Prostate gland (tissue), 2 donors: ENCODE data around the gene NSL1. TPM values are rescaled to one million over a fixed set of nuclear protein-coding genes. Genes with fewer than 3 reads are reported as not detected.

Experiments used
- DNase-seq: peaks from one replicate; pipeline ENCODE4 v3.0.0-alpha.2; 2019; ENCODE audit warnings: low spot score
- H3K27ac ChIP-seq, 2 donors: fragments of 200-600 bp; sonication (generic); 2 replicates each; pipeline ENCODE4 v1.5.1; 2017 to 2019
- H3K27me3 ChIP-seq: fragments of 200-600 bp; sonication (generic); replicated peaks from 2 replicates; pipeline ENCODE4 v1.5.1; 2019; ENCODE audit not compliant: insufficient read depth
- H3K36me3 ChIP-seq, 2 donors: fragments of 200-600 bp; sonication (generic); 1 replicate in 1 of 2; 2 replicates in 1 of 2; pipeline versions ENCODE4 v1.5.1 to v1.8.1; 2017 to 2019
- H3K4me1 ChIP-seq: fragments of 200-600 bp; sonication (generic); replicated peaks from 2 replicates; pipeline ENCODE4 v1.5.1; 2019
- H3K4me3 ChIP-seq, 2 donors: fragments of 200-600 bp; sonication (generic); 2 replicates each; pipeline ENCODE4 v1.5.1; 2017 to 2019
- H3K9me3 ChIP-seq: fragments of 200-600 bp; sonication (generic); 2 replicates; pipeline ENCODE4 v1.5.1; 2017
- POLR2A ChIP-seq: fragments of 450-650 bp; IDR thresholded peaks from one replicate; pipeline ENCODE4 v1.6.1; 2016; ENCODE audit warnings: antibody characterized with exemption, mild to moderate bottlenecking
- POLR2AphosphoS5 ChIP-seq: sonication (generic); formaldehyde crosslinking; IDR thresholded peaks from one replicate; pipeline ENCODE4 v1.6.1; 2017; ENCODE audit warnings: antibody characterized with exemption
- WGBS: methylation state at CpG from one replicate; pipeline ENCODE4 v1.1.5; 2018; 5-methylcytosine and 5-hydroxymethylcytosine counted together
- intact Hi-C: fragments of 100-400 bp; cut with DNase I; formaldehyde crosslinking; loops from one replicate; pipeline ENCODE4 v1.14.2; 2022
- total RNA-seq, 2 donors: library from RNA; depleted of rRNA; stranded (reverse); fragments of >200 nt; gene quantifications; one replicate each; pipeline ENCODE4 v1.1.0, GENCODE V29; 2016
- TF ChIP-seq, protein P1 (sequence below), 4 experiments: fragments of 200-600 bp in 2 of 4; fragments of 450-650 bp in 2 of 4; sonication (generic) in 2 of 4; IDR thresholded peaks; 1 replicate in 3 of 4; 2 replicates in 1 of 4; pipeline ENCODE4 v1.5.1; 2016 to 2019; ENCODE audit warnings: antibody characterized with exemption in 4 of 4, mild to moderate bottlenecking in 2 of 4, moderate library complexity in 2 of 4

Gene NSL1
- total RNA-seq, 2 donors from 2014 or later, result 31.6 to 42.6 TPM

DNA sequence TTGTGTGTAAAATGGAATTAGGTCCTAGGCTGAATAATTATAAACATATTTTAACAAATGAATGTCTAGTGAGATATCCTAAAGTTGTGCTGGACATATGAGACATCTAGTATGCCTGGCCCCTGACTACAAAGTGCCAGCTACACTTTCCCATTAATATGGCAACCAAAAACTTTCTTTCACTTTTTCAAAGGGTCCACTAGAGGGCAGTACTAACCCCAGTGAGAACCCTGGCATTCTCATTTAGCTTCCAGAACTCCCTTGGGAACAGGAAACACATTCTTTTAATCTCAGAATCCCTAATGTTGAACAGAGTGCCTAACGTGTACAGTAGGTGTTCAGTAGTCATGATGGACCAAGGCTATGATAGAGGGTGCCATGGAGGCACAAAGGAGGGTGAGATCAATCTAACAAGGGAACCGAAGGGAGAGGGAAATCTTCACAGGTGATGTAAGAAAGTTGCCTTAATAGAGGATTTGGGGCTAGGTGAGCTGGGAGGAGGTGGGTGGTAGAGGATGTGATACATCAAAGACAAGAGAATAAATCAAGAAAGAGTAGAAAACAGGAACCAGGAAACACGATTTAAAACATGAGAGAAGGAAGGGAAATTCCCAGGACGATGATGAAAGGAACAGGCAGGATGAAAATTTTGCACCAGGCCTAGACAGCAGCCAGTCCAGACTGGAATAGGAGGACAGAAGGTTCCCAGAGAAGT lies 41.6 kb downstream of the NSL1 start:
- Histone ChIP-seq H3K36me3 (no peaks in the 10 kb centered on the region), H3K27ac (no peak overlapping the region), H3K9me3 (no peaks in the 10 kb centered on the region), H3K4me3 (no peak overlapping the region), H3K4me1 (no peaks in the 10 kb centered on the region), H3K27me3 (no peaks in the 10 kb centered on the region)
- DNase-seq, result no peak
- TF ChIP-seq POLR2A, result no peak
- TF ChIP-seq, protein P1, sequence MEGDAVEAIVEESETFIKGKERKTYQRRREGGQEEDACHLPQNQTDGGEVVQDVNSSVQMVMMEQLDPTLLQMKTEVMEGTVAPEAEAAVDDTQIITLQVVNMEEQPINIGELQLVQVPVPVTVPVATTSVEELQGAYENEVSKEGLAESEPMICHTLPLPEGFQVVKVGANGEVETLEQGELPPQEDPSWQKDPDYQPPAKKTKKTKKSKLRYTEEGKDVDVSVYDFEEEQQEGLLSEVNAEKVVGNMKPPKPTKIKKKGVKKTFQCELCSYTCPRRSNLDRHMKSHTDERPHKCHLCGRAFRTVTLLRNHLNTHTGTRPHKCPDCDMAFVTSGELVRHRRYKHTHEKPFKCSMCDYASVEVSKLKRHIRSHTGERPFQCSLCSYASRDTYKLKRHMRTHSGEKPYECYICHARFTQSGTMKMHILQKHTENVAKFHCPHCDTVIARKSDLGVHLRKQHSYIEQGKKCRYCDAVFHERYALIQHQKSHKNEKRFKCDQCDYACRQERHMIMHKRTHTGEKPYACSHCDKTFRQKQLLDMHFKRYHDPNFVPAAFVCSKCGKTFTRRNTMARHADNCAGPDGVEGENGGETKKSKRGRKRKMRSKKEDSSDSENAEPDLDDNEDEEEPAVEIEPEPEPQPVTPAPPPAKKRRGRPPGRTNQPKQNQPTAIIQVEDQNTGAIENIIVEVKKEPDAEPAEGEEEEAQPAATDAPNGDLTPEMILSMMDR (IDR thresholded peaks at IDR 0.05), result peak in 3 of 4 experiments; percentile 53 to 57 (median 54)
- TF ChIP-seq POLR2AphosphoS5, result peak; percentile 9
- 39% methylated on average over 4 of the region's 4 CpGs for WGBS
- intact Hi-C loops, result no loop called here

- H3K27ac ChIP-seq, result no peak overlapping the region
- no peaks in the 10 kb centered on the region for H3K9me3 ChIP-seq
- no peak for TF ChIP-seq POLR2A
- TF ChIP-seq, protein P1 (IDR thresholded peaks at IDR 0.05), result no peak
- TF ChIP-seq POLR2AphosphoS5, result no peak
- no peaks in the 10 kb centered on the region for H3K4me1 ChIP-seq
- H3K27me3 ChIP-seq, result no peaks in the 10 kb centered on the region
- intact Hi-C loops, result no loop called here
- 96% methylated on average over 3 of the region's 3 CpGs for WGBS
- no peaks in the 10 kb centered on the region for H3K36me3 ChIP-seq
- H3K4me3 ChIP-seq, result no peak overlapping the region
- DNase-seq, result no peak
Observed at GRCh38 chr1:212746546-212746945, 45.0 kb downstream of the NSL1 start.

DNA sequence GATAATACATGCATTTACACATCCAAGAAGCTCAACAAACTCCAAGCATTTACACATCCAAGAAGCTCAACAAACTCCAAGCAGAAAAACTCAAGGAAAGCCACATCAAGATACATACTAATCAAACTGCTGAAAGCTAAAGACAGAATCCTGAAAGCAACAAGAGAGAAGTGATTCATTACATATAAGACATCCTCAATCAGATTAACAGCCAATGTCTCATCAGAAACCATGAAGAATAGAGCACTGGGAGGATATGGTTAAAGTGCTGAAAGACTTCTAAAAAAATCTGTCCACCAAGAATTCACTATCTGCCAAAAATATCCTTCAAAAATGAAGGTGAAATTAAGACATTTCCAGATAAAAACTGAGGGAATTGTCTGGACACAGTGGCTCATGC lies 46.3 kb downstream of the NSL1 start:
- no peaks in the 10 kb centered on the region for H3K4me1 ChIP-seq
- H3K27ac ChIP-seq, result no peak overlapping the region
- intact Hi-C loops, result no loop called here
- no peaks in the 10 kb centered on the region for H3K36me3 ChIP-seq
- no peak for TF ChIP-seq POLR2A
- TF ChIP-seq POLR2AphosphoS5, result no peak
- TF ChIP-seq, protein P1 (IDR thresholded peaks at IDR 0.05), result no peak
- no peaks in the 10 kb centered on the region for H3K27me3 ChIP-seq
- no peaks in the 10 kb centered on the region for H3K9me3 ChIP-seq
- H3K4me3 ChIP-seq, result no peak overlapping the region
- no peak for DNase-seq

GRCh38 chr1:212743901-212744475 lies 47.6 kb downstream of the NSL1 start:
- H3K27me3 ChIP-seq, result no peaks in the 10 kb centered on the region
- no peak for DNase-seq
- intact Hi-C loops, result no loop called here
- no peak overlapping the region for H3K4me3 ChIP-seq
- H3K4me1 ChIP-seq, result no peaks in the 10 kb centered on the region
- H3K9me3 ChIP-seq, result no peaks in the 10 kb centered on the region
- no peak overlapping the region for H3K27ac ChIP-seq
- no peaks in the 10 kb centered on the region for H3K36me3 ChIP-seq
- TF ChIP-seq, protein P1 (IDR thresholded peaks at IDR 0.05), result no peak
- no peak for TF ChIP-seq POLR2A
- TF ChIP-seq POLR2AphosphoS5, result no peak
- WGBS, result 90% methylated on average over 4 of the region's 4 CpGs

DNA sequence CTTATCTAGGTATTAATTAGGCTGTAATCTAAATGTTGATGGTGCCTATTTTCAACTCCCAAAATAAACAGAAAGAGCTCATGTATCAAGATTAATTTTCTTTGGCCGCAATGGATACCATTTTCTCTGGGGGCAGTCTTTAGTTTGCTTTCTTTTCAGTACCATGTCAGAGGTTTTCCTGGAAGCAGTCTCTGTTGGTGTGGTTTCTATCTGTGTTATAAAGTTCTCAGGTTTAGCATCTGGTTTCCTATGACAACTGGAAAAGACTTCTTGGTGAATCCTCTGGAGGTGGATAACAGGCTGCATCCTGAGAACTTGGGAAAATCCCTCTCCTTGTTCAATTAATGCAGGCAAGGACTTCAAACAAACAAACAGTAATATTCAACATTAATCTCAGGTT lies 53.2 kb downstream of the NSL1 start:
- intact Hi-C loops, result no loop called here
- WGBS, result 89% methylated on average over 1 of the region's 1 CpG
- Histone ChIP-seq H3K27me3 (no peaks in the 10 kb centered on the region), H3K9me3 (no peaks in the 10 kb centered on the region), H3K36me3 (no peaks in the 10 kb centered on the region), H3K4me3 (no peak overlapping the region), H3K27ac (no peak overlapping the region), H3K4me1 (no peaks in the 10 kb centered on the region)
- no peak for DNase-seq
- no peak for TF ChIP-seq POLR2AphosphoS5
